GM12872 (cell line): ENCODE results near the gene MGP.

Experiments
- TF ChIP-seq, protein P1 (sequence below): IDR thresholded peaks from 3 replicates; pipeline ENCODE4 v1.5.1; 2011; ENCODE audit warnings: low read depth, mild to moderate bottlenecking, low read length, moderate library complexity; ENCODE audit not compliant: insufficient read depth

Gene MGP

DNA sequence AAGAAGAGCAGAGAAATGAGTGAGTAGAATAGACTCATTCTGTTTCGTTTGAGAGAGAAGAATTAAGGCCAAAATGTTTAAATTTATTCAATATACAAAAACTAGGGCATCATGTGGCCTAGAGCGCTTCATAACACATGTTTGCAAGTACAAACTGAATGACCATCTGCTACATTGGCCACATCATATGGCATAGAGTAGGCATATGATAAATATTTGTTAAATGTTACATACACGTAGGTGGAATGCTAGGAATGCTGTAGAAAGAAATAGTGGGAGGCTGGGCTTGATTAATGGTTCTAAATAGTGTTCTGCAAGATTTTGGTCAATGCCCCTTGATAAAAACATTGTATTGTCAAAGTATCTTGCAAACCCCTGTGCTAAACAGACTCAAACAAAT, 10.8 kb downstream of the MGP start:
- TF ChIP-seq, protein P1, sequence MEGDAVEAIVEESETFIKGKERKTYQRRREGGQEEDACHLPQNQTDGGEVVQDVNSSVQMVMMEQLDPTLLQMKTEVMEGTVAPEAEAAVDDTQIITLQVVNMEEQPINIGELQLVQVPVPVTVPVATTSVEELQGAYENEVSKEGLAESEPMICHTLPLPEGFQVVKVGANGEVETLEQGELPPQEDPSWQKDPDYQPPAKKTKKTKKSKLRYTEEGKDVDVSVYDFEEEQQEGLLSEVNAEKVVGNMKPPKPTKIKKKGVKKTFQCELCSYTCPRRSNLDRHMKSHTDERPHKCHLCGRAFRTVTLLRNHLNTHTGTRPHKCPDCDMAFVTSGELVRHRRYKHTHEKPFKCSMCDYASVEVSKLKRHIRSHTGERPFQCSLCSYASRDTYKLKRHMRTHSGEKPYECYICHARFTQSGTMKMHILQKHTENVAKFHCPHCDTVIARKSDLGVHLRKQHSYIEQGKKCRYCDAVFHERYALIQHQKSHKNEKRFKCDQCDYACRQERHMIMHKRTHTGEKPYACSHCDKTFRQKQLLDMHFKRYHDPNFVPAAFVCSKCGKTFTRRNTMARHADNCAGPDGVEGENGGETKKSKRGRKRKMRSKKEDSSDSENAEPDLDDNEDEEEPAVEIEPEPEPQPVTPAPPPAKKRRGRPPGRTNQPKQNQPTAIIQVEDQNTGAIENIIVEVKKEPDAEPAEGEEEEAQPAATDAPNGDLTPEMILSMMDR: no peak

DNA sequence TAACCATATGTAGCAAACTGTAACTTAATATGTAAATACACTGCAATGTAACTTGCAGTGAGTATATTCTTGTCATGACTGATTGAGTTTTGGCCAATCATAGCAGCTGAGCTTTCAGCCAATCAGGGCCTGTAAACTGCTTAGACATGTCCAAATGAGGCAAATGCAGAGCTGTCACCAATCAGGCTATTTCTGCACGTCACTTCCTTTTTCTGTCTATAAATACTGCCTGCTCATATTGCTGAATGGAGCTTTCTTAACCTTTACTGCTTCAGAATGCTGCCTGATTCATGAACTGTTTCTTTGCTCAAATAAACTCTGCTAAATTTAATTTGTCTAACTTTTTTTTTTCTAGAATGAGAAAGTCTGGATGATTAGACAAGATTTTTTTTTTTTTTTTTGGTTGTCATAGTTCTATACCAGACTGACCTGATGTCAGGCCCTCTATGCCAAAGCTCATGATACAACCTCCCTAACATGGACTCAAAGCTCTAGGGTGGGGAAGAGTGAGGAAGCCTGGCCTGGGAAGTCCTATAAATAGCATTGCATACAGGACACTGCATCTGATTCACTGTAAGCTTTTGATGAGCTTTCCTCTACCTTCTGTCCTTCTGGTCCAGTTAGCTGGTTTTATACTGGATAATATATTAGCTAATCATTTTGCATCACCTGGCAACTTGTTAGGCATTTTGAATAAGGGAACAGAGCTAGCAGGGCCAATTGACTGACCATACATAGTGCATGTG, 12.0 kb downstream of the MGP start:
- TF ChIP-seq, protein P1: no peak

DNA sequence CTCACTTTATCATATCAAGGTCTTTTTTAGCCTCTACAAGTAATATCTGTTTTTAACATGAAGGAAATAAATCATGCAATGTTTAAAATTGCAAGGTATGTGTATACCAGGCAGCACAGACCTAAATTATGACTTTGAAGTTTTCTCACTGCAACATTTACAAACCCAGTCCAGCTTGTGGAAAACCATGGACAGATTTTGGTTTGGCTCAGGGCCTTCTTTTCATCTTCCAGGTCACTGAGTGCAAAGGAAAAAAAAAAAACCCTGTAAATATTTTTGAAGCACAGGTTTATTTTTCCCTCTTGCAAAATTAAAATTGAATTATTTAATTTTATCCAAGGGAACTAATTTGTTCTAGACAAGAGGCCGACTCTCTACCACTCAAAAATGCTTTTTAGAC, 13.8 kb downstream of the MGP start:
- TF ChIP-seq, protein P1: no peak

DNA sequence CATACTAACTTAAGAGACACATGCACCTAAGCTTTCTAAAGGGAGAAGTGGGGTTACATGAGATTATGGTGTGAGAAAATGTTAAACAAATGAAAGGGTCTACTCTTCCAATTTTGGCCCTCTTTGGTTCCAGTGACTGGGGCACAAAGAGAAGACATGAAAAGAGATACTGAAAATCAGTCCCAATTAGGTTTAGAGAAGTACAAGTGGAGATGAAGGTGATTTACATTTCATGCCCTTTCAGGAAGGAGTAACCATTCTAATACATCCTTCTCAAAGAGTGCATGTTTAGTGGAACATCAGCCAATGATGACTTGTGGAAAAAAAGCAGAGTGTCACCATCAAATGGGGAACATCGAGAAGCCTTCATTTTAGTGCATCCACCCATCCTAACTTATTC, 14.4 kb downstream of the MGP start:
- TF ChIP-seq, protein P1: no peak

DNA sequence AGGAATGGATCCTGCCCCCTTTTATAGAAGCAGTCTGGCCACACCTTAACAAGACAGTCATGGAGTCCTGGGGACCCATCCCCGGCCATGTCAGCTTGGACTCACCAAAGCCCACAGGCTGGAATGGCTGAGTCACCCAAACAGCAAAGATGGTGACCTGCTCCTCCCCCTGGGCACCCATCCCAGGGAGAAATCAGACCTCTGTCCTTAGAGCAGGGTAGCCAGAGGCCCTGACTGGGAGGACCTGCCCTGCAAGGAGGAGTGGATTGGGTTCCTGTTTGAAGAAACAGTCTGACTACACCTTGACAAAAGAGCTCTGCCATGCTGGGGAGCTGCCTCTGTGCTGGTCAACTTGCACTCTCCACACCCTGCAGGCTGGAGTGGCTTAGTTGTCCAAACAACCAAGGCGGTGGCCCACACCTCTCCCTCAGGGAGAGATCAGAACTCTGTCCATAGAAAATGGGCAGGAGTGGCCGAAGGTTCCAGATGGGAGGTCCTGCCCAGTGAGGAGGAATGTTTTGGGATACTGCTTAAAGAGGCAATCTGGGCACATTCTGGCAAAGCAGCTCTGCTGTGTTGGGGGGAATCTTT, 16.6 kb downstream of the MGP start:
- TF ChIP-seq, protein P1: no peak

DNA sequence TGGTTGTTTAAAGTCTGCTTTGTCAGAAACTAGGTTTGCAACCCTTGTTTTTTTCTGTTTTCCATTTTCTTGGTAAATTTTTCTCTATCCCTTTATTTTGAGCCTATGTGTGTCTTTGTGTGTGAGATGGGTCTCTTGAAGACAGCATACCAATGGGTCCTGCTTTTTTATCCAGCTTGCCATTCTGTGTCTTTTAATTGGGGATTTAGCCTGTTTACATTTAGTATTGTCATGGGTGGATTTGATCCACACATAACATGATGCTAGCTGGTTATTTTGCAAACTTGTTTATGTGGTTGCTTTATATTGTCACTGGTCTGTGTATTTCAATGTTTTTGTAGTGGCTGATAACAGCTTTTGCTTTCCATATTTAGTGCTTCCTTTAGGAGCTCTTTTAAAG, 25.2 kb downstream of the MGP start:
- TF ChIP-seq, protein P1: no peak

DNA sequence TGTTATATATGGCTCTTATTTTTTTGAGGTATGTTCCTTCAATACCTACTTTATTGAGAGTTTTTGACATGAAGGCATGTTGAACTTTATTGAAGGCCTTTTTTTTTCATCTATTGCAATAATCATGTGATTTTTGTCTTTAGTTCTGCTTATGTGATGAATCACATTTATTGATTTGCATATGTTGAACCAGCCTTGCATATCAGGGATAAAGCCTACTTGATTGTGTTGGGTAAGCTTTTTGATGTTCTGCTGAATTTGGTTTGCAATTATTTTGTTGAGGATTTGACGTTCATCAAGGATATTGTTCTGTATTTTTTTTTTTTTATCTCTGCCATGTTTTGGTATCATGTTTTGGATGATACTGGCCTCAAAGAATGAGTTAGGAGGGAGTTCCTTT, 27.1 kb downstream of the MGP start:
- TF ChIP-seq, protein P1: no peak
